AG04450 (cell line): Measurements from ENCODE around the gene SELL. TPM values are rescaled to one million over a fixed set of nuclear protein-coding genes. Genes with fewer than 3 reads are reported as not detected.
"Not testable (repeated sequence)": the region's sequence is repeated elsewhere in the genome, so short reads cannot be mapped to it uniquely, and the experiment has no call there.

Experiments
- CTCF ChIA-PET: fragments of 300-600, 350-600 bp; formaldehyde crosslinking; extraction: SDS; loops from one replicate; lab custom pipeline; 2022; ENCODE audit warnings: antibody characterized with exemption, inconsistent platforms; lab: Charles Lee
- POLR2A ChIA-PET: fragments of 350-600 bp; formaldehyde crosslinking; extraction: SDS; loops from one replicate; lab custom pipeline; 2021; ENCODE audit warnings: antibody characterized with exemption, inconsistent platforms; lab: Yijun Ruan, JAX
- DNase-seq: peaks from one replicate; pipeline ENCODE4 v3.0.0-alpha.2; 2011; ENCODE audit warnings: low read depth, low spot score
- H3K27ac ChIP-seq: one replicate; pipeline ENCODE4 v1.5.1; 2012; ENCODE audit warnings: low read depth, low read length, control low read depth
- H3K27me3 ChIP-seq: one replicate; pipeline ENCODE4 v1.6.0; 2012; ENCODE audit warnings: low read length; ENCODE audit not compliant: control insufficient read depth, insufficient read depth
- H3K4me3 ChIP-seq: 2 replicates; pipeline ENCODE4 v1.5.1; 2011; ENCODE audit warnings: mild to moderate bottlenecking, low read depth, low read length, control low read depth
- H3K9me3 ChIP-seq: 2 replicates; pipeline ENCODE4 v1.5.1; 2012; ENCODE audit warnings: low read length; ENCODE audit not compliant: control insufficient read depth, insufficient read depth
- polyA plus RNA-seq: library from polyadenylated mRNA; depleted of rRNA; stranded (reverse); fragments of >200 nt; gene quantifications from 2 replicates; pipeline ENCODE4 v1.2.3, GENCODE V29; 2011
- TF ChIP-seq, protein P1 (sequence below): IDR thresholded peaks from 2 replicates; pipeline ENCODE4 v1.5.1; 2011; ENCODE audit warnings: low read depth, low read length, control low read depth, inconsistent platforms

The SELL gene
- polyA plus RNA-seq, 1 experiment: 0.05 TPM

DNA sequence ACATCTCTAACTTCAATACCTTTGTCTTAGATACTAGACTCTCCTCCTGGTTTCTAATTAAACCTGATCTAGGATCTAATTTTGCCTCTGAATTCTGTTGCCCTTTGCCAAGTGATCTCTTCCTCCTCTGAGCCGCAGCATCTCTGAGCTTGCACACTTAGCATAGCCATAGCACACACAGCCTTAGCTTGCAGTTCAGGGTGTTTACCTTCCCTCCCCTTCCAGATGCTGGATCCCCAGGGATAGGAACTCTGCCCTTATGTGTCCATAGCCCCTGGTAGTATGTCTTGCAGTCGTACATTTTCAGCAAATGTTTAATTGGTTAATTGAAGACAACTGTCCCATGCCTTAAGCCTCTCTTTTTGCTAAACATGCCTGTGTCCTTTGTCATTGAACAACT, 30.3 kb downstream of the SELL start:
- DNase-seq: no peak
- no peak overlapping the region for H3K4me3 ChIP-seq
- H3K27me3 ChIP-seq: no peaks in the 10 kb centered on the region
- TF ChIP-seq, protein P1, sequence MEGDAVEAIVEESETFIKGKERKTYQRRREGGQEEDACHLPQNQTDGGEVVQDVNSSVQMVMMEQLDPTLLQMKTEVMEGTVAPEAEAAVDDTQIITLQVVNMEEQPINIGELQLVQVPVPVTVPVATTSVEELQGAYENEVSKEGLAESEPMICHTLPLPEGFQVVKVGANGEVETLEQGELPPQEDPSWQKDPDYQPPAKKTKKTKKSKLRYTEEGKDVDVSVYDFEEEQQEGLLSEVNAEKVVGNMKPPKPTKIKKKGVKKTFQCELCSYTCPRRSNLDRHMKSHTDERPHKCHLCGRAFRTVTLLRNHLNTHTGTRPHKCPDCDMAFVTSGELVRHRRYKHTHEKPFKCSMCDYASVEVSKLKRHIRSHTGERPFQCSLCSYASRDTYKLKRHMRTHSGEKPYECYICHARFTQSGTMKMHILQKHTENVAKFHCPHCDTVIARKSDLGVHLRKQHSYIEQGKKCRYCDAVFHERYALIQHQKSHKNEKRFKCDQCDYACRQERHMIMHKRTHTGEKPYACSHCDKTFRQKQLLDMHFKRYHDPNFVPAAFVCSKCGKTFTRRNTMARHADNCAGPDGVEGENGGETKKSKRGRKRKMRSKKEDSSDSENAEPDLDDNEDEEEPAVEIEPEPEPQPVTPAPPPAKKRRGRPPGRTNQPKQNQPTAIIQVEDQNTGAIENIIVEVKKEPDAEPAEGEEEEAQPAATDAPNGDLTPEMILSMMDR: no peak
- no peak overlapping the region for H3K27ac ChIP-seq
- POLR2A ChIA-PET: interaction anchor here (0.7 kb wide), 1 partner anchor 120 kb away, joined by 4 read pairs; no protein-coding TSS in a partner anchor
- no peaks in the 10 kb centered on the region for H3K9me3 ChIP-seq
- CTCF ChIA-PET: interaction anchor here (1.0 kb wide), 1 partner anchor 31 kb away, joined by 4 read pairs; no protein-coding TSS in a partner anchor

DNA sequence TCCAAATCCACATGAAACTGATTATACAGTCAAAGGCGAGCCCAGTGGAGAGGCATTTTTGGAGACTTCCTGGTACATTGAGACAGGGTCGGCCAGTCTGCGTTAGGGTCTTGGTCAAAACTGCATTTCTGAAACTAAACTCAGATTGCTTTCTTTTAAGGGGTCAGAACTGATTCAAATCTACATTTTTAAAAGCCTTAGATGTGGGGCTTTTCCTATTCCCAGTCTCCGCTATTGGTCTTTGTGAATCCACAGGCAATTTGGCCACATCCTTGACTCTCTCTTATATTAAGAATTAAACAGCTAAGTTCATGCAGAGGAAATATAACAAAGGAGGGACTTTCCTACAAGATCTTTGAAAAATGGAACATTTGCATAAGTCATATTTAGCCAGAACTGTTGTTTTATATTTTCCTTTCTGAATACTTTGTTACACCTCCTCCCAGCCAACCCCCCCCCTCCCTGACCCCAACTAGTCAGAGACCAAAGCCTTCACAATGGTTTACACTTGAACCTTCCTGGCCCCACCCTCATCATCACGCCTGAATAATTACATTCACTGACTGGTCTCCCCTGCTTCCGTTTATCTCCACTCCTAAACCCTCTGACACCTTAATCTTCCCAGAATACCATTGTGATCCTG, 30.9 kb downstream of the SELL start:
- H3K9me3 ChIP-seq: no peaks in the 10 kb centered on the region
- H3K27ac ChIP-seq: no peak overlapping the region
- no peak for DNase-seq
- CTCF ChIA-PET: interaction anchor here (1.0 kb wide), 1 partner anchor 32 kb away, joined by 4 read pairs; no protein-coding TSS in a partner anchor
- no peak overlapping the region for H3K4me3 ChIP-seq
- POLR2A ChIA-PET: no interaction called here
- no peaks in the 10 kb centered on the region for H3K27me3 ChIP-seq
- TF ChIP-seq, protein P1: no peak

DNA sequence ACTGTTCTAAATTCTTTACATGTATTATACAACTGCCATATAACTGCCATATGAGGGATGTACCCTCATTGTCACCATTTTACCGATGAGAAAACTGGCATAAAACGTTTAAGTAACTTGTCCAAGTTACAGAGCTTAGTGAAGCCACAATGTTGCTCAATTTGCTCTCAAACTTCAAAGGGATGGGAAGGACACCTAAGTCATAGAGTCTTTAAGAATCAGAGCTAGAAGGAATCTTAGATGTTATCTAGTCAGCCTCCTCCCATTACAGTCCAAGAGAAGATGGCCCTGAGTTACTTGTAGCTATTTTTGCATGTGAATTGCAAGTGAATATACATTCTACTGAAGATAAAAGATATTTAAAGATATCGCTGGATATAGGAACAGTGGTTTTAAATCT, 31.7 kb downstream of the SELL start:
- H3K9me3 ChIP-seq: no peaks in the 10 kb centered on the region
- DNase-seq: no peak
- H3K4me3 ChIP-seq: no peak overlapping the region
- no peak overlapping the region for H3K27ac ChIP-seq
- TF ChIP-seq, protein P1: no peak
- CTCF ChIA-PET: no interaction called here
- POLR2A ChIA-PET: interaction anchor here (0.6 kb wide), 1 partner anchor 9 kb away, joined by 6 read pairs; no protein-coding TSS in a partner anchor
- H3K27me3 ChIP-seq: no peaks in the 10 kb centered on the region

DNA sequence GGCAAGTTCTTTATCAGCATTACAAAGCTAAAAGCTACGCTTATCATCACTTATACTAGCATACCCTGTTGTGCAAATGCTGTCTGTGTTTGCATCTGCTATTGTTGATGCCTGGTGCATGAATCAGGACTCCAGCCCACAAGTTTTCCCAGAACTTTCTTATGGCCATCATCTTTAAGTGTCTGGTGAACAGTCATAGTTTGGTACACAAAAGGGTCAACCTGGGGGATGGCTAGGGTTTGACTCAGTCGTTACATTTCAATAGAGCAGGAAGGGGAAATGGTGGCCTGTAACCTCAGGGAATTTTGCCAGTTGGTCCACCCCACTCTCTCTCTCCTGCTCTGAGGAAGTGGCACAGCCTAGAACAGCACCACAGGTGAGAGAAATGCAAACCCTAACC, 35.4 kb downstream of the SELL start:
- TF ChIP-seq, protein P1: no peak
- no peak for DNase-seq
- H3K27ac ChIP-seq: no peak overlapping the region
- ChIA-PET CTCF (no interaction called here), POLR2A (interaction anchor here (0.7 kb wide), 1 partner anchor 218 kb away, joined by 3 read pairs; no protein-coding TSS in a partner anchor)
- H3K9me3 ChIP-seq: no peaks in the 10 kb centered on the region
- no peak overlapping the region for H3K4me3 ChIP-seq
- no peaks in the 10 kb centered on the region for H3K27me3 ChIP-seq

DNA sequence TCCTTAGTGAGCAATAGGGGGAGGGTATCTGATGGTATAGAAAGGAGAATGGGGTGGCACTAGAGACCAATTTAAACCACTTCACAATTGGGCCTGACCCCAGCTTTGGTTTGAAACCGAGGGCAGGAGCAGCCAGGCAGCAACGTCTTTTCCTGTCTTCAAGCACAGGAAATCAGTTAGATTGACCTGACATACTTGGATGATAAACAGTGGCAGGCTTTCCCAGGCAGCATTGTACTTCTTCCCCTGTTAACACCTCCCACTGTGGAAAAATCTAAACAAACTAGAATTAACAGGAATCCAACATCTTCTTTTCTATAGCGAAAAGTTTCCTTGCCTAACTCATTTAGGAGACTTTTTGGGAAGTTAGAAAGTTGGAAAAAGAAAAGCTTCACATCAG, 40.6 kb downstream of the SELL start:
- TF ChIP-seq, protein P1: no peak
- ChIA-PET CTCF (no interaction called here), POLR2A (no interaction called here)
- Histone ChIP-seq H3K9me3 (no peaks in the 10 kb centered on the region), H3K4me3 (no peak overlapping the region), H3K27me3 (no peaks in the 10 kb centered on the region), H3K27ac (no peak overlapping the region)
- no peak for DNase-seq

DNA sequence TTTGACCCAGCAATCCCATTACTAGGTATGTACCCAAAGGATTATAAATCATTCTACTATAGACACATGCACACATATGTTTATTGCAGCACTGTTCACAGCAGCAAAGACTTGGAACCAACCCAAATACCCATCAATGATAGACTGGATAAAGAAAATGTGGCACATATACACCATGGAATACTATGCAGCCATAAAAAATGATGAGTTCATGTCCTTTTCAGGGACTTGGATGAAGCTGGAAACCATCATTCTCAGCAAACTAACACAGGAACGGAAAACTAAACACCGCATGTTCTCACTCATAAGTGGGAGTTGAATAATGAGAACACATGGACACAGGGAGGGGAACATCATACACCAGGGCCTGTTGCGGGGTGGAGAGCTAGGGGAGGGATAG, 41.2 kb downstream of the SELL start:
- POLR2A ChIA-PET, H3K9me3 ChIP-seq, CTCF ChIA-PET, H3K27me3 ChIP-seq, H3K27ac ChIP-seq, DNase-seq, H3K4me3 ChIP-seq: not testable (repeated sequence)

DNA sequence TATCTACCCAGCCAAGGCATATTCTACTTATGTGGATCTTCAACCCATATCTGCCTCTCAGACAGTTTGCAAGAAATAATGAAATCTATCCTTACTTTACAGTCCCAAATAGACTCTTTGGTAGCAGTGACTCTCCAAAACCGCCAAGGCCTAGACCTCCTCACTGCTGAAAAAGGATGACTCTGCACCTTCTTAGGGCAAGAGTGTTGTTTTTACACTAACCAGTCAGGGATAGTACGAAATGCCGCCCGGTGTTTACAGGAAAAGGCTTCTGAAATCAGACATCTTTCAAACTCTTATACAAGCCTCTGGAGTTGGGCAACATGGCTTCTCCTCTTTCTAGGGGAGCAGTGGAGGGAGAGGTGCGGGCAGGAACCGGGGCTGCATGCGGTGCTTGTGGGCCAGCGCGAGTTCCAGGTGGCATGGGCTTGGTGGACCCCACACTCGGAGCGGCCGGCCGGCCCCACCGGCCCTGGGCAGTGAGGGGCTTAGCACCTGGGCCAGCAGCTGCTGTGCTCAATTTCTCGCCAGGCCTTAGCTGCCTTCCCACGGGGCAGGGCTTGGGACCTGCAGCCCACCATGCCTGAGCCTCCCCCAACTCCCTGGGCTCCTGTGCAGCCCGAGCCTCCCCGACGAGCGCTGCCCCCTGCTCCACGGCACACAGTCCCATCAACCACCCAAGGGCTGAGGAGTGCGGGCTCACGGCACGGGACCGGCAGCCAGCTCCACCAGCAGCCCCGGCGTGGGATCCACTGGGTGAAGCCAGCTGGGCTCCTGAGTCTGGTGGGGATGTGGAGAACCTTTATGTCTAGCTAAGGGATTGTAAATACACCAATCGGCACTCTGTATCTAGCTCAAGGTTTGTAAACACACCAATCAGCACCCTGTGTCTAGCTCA, 43.5 kb downstream of the SELL start:
- H3K27me3 ChIP-seq, POLR2A ChIA-PET, H3K9me3 ChIP-seq, H3K27ac ChIP-seq, CTCF ChIA-PET, DNase-seq, H3K4me3 ChIP-seq: not testable (repeated sequence)
